ENCODE data around the gene CDH13.

DNA sequence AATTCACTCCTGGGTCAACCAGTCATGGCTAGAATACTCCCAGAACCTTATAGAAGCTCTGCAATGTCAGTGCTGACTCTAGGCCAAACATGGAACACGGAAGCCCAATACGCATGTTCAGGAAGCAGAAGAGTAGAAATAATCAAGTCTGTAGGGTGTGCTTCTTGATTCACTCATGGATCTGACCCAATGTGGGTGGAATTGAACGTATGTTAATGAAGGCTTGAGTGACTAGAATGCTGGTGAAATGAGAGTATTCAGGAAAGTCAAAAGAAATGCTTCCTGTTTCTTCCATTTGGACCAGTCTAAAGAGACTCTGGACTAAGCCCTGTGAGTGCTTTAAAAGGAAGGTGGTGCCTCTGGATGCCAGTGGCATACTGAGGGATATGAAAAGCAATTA, 395.0 kb downstream of the CDH13 start:
- TF ChIP-seq EZH2 (IDR thresholded peaks at IDR 0.05; ENCODE audit: low read depth, unreplicated experiment), result no peak
- TF ChIP-seq CTCF (conservative IDR thresholded peaks at IDR 0.05; ENCODE audit: low read depth in 2 of 2), result no peak
- TF ChIP-seq, protein P1, sequence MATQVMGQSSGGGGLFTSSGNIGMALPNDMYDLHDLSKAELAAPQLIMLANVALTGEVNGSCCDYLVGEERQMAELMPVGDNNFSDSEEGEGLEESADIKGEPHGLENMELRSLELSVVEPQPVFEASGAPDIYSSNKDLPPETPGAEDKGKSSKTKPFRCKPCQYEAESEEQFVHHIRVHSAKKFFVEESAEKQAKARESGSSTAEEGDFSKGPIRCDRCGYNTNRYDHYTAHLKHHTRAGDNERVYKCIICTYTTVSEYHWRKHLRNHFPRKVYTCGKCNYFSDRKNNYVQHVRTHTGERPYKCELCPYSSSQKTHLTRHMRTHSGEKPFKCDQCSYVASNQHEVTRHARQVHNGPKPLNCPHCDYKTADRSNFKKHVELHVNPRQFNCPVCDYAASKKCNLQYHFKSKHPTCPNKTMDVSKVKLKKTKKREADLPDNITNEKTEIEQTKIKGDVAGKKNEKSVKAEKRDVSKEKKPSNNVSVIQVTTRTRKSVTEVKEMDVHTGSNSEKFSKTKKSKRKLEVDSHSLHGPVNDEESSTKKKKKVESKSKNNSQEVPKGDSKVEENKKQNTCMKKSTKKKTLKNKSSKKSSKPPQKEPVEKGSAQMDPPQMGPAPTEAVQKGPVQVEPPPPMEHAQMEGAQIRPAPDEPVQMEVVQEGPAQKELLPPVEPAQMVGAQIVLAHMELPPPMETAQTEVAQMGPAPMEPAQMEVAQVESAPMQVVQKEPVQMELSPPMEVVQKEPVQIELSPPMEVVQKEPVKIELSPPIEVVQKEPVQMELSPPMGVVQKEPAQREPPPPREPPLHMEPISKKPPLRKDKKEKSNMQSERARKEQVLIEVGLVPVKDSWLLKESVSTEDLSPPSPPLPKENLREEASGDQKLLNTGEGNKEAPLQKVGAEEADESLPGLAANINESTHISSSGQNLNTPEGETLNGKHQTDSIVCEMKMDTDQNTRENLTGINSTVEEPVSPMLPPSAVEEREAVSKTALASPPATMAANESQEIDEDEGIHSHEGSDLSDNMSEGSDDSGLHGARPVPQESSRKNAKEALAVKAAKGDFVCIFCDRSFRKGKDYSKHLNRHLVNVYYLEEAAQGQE (IDR thresholded peaks at IDR 0.05; ENCODE audit: unreplicated experiment), result no peak
- no peak for TF ChIP-seq JUNB (IDR thresholded peaks at IDR 0.05; ENCODE audit: unreplicated experiment)
- no peak for TF ChIP-seq EZH2phosphoT487 (IDR thresholded peaks at IDR 0.05; ENCODE audit: unreplicated experiment)
- TF ChIP-seq STAT1 (IDR thresholded peaks at IDR 0.05; ENCODE audit: unreplicated experiment), result no peak
- TF ChIP-seq CREB1 (CRISPR knock-in tag; IDR thresholded peaks at IDR 0.05; ENCODE audit: low read depth), result no peak
- TF ChIP-seq, protein P2, sequence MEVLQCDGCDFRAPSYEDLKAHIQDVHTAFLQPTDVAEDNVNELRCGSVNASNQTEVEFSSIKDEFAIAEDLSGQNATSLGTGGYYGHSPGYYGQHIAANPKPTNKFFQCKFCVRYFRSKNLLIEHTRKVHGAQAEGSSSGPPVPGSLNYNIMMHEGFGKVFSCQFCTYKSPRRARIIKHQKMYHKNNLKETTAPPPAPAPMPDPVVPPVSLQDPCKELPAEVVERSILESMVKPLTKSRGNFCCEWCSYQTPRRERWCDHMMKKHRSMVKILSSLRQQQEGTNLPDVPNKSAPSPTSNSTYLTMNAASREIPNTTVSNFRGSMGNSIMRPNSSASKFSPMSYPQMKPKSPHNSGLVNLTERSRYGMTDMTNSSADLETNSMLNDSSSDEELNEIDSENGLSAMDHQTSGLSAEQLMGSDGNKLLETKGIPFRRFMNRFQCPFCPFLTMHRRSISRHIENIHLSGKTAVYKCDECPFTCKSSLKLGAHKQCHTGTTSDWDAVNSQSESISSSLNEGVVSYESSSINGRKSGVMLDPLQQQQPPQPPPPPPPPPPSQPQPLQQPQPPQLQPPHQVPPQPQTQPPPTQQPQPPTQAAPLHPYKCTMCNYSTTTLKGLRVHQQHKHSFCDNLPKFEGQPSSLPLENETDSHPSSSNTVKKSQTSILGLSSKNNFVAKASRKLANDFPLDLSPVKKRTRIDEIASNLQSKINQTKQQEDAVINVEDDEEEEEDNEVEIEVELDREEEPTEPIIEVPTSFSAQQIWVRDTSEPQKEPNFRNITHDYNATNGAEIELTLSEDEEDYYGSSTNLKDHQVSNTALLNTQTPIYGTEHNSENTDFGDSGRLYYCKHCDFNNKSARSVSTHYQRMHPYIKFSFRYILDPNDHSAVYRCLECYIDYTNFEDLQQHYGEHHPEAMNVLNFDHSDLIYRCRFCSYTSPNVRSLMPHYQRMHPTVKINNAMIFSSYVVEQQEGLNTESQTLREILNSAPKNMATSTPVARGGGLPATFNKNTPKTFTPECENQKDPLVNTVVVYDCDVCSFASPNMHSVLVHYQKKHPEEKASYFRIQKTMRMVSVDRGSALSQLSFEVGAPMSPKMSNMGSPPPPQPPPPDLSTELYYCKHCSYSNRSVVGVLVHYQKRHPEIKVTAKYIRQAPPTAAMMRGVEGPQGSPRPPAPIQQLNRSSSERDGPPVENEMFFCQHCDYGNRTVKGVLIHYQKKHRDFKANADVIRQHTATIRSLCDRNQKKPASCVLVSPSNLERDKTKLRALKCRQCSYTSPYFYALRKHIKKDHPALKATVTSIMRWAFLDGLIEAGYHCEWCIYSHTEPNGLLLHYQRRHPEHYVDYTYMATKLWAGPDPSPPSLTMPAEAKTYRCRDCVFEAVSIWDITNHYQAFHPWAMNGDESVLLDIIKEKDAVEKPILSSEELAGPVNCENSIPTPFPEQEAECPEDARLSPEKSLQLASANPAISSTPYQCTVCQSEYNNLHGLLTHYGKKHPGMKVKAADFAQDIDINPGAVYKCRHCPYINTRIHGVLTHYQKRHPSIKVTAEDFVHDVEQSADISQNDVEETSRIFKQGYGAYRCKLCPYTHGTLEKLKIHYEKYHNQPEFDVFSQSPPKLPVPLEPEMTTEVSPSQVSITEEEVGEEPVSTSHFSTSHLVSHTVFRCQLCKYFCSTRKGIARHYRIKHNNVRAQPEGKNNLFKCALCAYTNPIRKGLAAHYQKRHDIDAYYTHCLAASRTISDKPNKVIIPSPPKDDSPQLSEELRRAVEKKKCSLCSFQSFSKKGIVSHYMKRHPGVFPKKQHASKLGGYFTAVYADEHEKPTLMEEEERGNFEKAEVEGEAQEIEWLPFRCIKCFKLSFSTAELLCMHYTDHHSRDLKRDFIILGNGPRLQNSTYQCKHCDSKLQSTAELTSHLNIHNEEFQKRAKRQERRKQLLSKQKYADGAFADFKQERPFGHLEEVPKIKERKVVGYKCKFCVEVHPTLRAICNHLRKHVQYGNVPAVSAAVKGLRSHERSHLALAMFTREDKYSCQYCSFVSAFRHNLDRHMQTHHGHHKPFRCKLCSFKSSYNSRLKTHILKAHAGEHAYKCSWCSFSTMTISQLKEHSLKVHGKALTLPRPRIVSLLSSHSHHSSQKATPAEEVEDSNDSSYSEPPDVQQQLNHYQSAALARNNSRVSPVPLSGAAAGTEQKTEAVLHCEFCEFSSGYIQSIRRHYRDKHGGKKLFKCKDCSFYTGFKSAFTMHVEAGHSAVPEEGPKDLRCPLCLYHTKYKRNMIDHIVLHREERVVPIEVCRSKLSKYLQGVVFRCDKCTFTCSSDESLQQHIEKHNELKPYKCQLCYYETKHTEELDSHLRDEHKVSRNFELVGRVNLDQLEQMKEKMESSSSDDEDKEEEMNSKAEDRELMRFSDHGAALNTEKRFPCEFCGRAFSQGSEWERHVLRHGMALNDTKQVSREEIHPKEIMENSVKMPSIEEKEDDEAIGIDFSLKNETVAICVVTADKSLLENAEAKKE (CRISPR knock-in tag; IDR thresholded peaks at IDR 0.05), result no peak
- no peak for TF ChIP-seq NANOG (IDR thresholded peaks at IDR 0.05; ENCODE audit: borderline replicate concordance)

All from GM23338 (cell line).